GM23248 (cell line): ENCODE data around the gene RPS15. TPM values are rescaled to one million over a fixed set of nuclear protein-coding genes. Genes with fewer than 3 reads are reported as not detected.

Source experiments
- DNase-seq: peaks from one replicate; pipeline ENCODE4 v3.0.0-alpha.2; 2015
- H2AFZ ChIP-seq: fragments of 200-600 bp; sonication (generic); 2 replicates; pipeline ENCODE4 v1.6.1; 2016; ENCODE audit warnings: antibody characterized with exemption
- H3F3A ChIP-seq: fragments of 200-600 bp; sonication (generic); 2 replicates; pipeline ENCODE4 v1.6.1; 2016; ENCODE audit warnings: mild to moderate bottlenecking, antibody characterized with exemption, mixed run types; ENCODE audit not compliant: insufficient read depth
- H3K27ac ChIP-seq: fragments of 200-600 bp; sonication (generic); 2 replicates; pipeline ENCODE4 v1.5.1; 2016; ENCODE audit warnings: mild to moderate bottlenecking
- H3K27me3 ChIP-seq: fragments of 200-600 bp; sonication (generic); replicated peaks from 2 replicates; pipeline ENCODE4 v1.6.1; 2016; ENCODE audit warnings: mild to moderate bottlenecking; ENCODE audit not compliant: insufficient read depth
- H3K36me3 ChIP-seq: fragments of 200-600 bp; sonication (generic); 2 replicates; pipeline ENCODE4 v1.6.1; 2016; ENCODE audit warnings: low read depth, mild to moderate bottlenecking
- H3K4me1 ChIP-seq: fragments of 200-600 bp; sonication (generic); 2 replicates; pipeline ENCODE4 v1.6.1; 2016; ENCODE audit warnings: mild to moderate bottlenecking; ENCODE audit not compliant: insufficient read depth
- H3K4me2 ChIP-seq: fragments of 200-600 bp; sonication (generic); one replicate; pipeline ENCODE4 v1.6.1; 2016; ENCODE audit warnings: mild to moderate bottlenecking; ENCODE audit not compliant: unreplicated experiment
- H3K4me3 ChIP-seq: fragments of 200-600 bp; sonication (generic); 2 replicates; pipeline ENCODE4 v1.5.1; 2016; ENCODE audit warnings: mild to moderate bottlenecking
- H3K79me2 ChIP-seq: fragments of 200-600 bp; sonication (generic); 2 replicates; pipeline ENCODE4 v1.6.1; 2016; ENCODE audit warnings: mild to moderate bottlenecking; ENCODE audit not compliant: insufficient read depth
- H3K9ac ChIP-seq: fragments of 200-600 bp; sonication (generic); 2 replicates; pipeline ENCODE4 v1.6.1; 2016; ENCODE audit warnings: mild to moderate bottlenecking
- H3K9me2 ChIP-seq: fragments of 200-600 bp; sonication (generic); 2 replicates; pipeline ENCODE4 v1.6.1; 2016; ENCODE audit warnings: mixed run types, mild to moderate bottlenecking, moderate library complexity; ENCODE audit not compliant: insufficient read depth
- H3K9me3 ChIP-seq: fragments of 200-600 bp; sonication (generic); one replicate; pipeline ENCODE4 v1.6.1; 2017; ENCODE audit warnings: low read depth
- H4K20me1 ChIP-seq: fragments of 200-600 bp; sonication (generic); 2 replicates; pipeline ENCODE4 v1.6.0; 2016; ENCODE audit not compliant: insufficient read depth
- EZH2 ChIP-seq: fragments of 200-600 bp; sonication (generic); IDR thresholded peaks from 2 replicates; pipeline ENCODE4 v1.6.1; 2018; ENCODE audit warnings: antibody characterized with exemption, mild to moderate bottlenecking; ENCODE audit not compliant: insufficient read depth, poor library complexity, severe bottlenecking
- EZH2phosphoT487 ChIP-seq: fragments of 200-600 bp; sonication (generic); IDR thresholded peaks from 2 replicates; pipeline ENCODE4 v1.6.1; 2018; ENCODE audit warnings: antibody characterized with exemption, moderate library complexity, mild to moderate bottlenecking, low read depth; ENCODE audit not compliant: insufficient read depth
- WGBS, 2 experiments: methylation state at CpG; one replicate each; pipeline ENCODE4 v1.1.6; 2015 to 2017; ENCODE audit warnings: low lambda C conversion rate in 2 of 2, low coverage in 1 of 2; ENCODE audit errors: missing lambda C conversion rate in 2 of 2; 5-methylcytosine and 5-hydroxymethylcytosine counted together
- in situ Hi-C: fragments of 300-500 bp; cut with MboI; formaldehyde crosslinking; loops from 2 replicates; pipeline ENCODE4 v1.15.0; 2020
- polyA plus RNA-seq: library from polyadenylated mRNA; unstranded; fragments of >200 nt; fragmentation: Nextera tagmentation; extraction: Ambion mirVana; gene quantifications from 2 replicates; pipeline ENCODE4 v1.2.1, GENCODE V29; 2016
- total RNA-seq: library from RNA; depleted of rRNA; stranded (reverse); fragments of >200 nt; shearing (Covaris generic); gene quantifications from 2 replicates; pipeline ENCODE4 v1.2.3, GENCODE V29; 2014

RPS15 gene
- total and polyA plus RNA-seq, 2 experiments from 2014 or later = 921 to 1,289 TPM

- Histone ChIP-seq H3K4me3 (no peak overlapping the region), H3K27me3 (no peaks in the 10 kb centered on the region; the same call in 1 of the 2 replicates), H3K4me1 (no peaks in the 10 kb centered on the region), H3K4me2 (no peak overlapping the region), H3K9me3 (no peaks in the 10 kb centered on the region), H3K79me2 (no peaks in the 10 kb centered on the region), H3K27ac (no peak overlapping the region), H3F3A (no peaks in the 10 kb centered on the region), H4K20me1 (no peaks in the 10 kb centered on the region), H3K36me3 (no peaks in the 10 kb centered on the region), H2AFZ (no peak overlapping the region), H3K9ac (no peak overlapping the region), H3K9me2 (no peaks in the 10 kb centered on the region)
- TF ChIP-seq EZH2 (no peak), EZH2phosphoT487 (no peak)
- DNase-seq = peak; percentile 47
- in situ Hi-C loops = no loop called here
- WGBS, 2 experiments = 39 to 42% methylated on average over 60 to 61 of the region's 70 CpGs
Observed at GRCh38 chr19:1466461-1467214, 28.4 kb downstream of the RPS15 start.

- Histone ChIP-seq H3F3A (no peaks in the 10 kb centered on the region), H3K79me2 (no peaks in the 10 kb centered on the region), H4K20me1 (no peaks in the 10 kb centered on the region), H3K9ac (no peak overlapping the region), H3K27ac (no peak overlapping the region), H3K9me2 (no peaks in the 10 kb centered on the region), H3K4me2 (no peak overlapping the region), H3K4me1 (no peaks in the 10 kb centered on the region), H3K9me3 (no peaks in the 10 kb centered on the region), H3K4me3 (no peak overlapping the region), H3K36me3 (no peaks in the 10 kb centered on the region), H2AFZ (no peak overlapping the region), H3K27me3 (no peaks in the 10 kb centered on the region; the same call in 1 of the 2 replicates)
- in situ Hi-C loops = no loop called here
- no peak for DNase-seq
- TF ChIP-seq EZH2phosphoT487 (no peak), EZH2 (no peak)
- WGBS, 2 experiments = 0 to 5% methylated on average over 1 to 17 of the region's 36 CpGs
Observed at GRCh38 chr19:1467215-1467489, 29.0 kb downstream of the RPS15 start.

GRCh38 chr19:1467490-1468273 lies 29.5 kb downstream of the RPS15 start:
- Histone ChIP-seq H4K20me1 (no peaks in the 10 kb centered on the region), H2AFZ (no peak overlapping the region), H3K9me2 (no peaks in the 10 kb centered on the region), H3K4me1 (no peaks in the 10 kb centered on the region), H3K9ac (no peak overlapping the region), H3K36me3 (no peaks in the 10 kb centered on the region), H3K4me3 (peak overlapping the region; percentile 61), H3K27me3 (no peaks in the 10 kb centered on the region; the same call in 1 of the 2 replicates), H3K27ac (no peak overlapping the region), H3K9me3 (no peaks in the 10 kb centered on the region), H3F3A (no peaks in the 10 kb centered on the region), H3K4me2 (peak overlapping the region; percentile 31), H3K79me2 (no peaks in the 10 kb centered on the region)
- no peak for DNase-seq
- TF ChIP-seq EZH2 (no peak), EZH2phosphoT487 (no peak)
- in situ Hi-C loops = no loop called here
- 5 to 6% methylated on average over 43 to 78 of the region's 92 CpGs for WGBS, 2 experiments

- H3K9ac ChIP-seq = peak overlapping the region; percentile 44; the same call in 1 of the 2 replicates
- peak overlapping the region; percentile 61 for H3K4me3 ChIP-seq
- H3K9me3 ChIP-seq = no peaks in the 10 kb centered on the region
- no peaks in the 10 kb centered on the region for H3K9me2 ChIP-seq
- no peaks in the 10 kb centered on the region for H4K20me1 ChIP-seq
- DNase-seq = no peak
- WGBS, 2 experiments = 8 to 17% methylated on average over 19 to 41 of the region's 49 CpGs
- no peaks in the 10 kb centered on the region for H3F3A ChIP-seq
- H3K27me3 ChIP-seq = no peaks in the 10 kb centered on the region; the same call in 1 of the 2 replicates
- H3K27ac ChIP-seq = no peak overlapping the region
- H2AFZ ChIP-seq = no peak overlapping the region; the same call in 1 of the 2 replicates
- TF ChIP-seq EZH2phosphoT487 (no peak), EZH2 (peak; percentile 71)
- peak overlapping the region; percentile 31 for H3K4me2 ChIP-seq
- H3K36me3 ChIP-seq = no peaks in the 10 kb centered on the region
- no peaks in the 10 kb centered on the region for H3K79me2 ChIP-seq
- no peaks in the 10 kb centered on the region for H3K4me1 ChIP-seq
- in situ Hi-C loops = no loop called here
Observed at GRCh38 chr19:1468274-1468820, 30.2 kb downstream of the RPS15 start.
